Glutamatergic neuron (in vitro differentiated cells): Measurements from ENCODE around the gene GFPT2. TPM values are rescaled to one million over a fixed set of nuclear protein-coding genes. Genes with fewer than 3 reads are reported as not detected.

ENCODE experiments used
- DNase-seq: peaks from one replicate; pipeline ENCODE4 v3.0.0; 2022
- H3K27ac Mint-ChIP-seq: one replicate; pipeline ENCODE4 v1.8.0; 2020; ENCODE audit warnings: mild to moderate bottlenecking, mixed read lengths, inconsistent platforms; ENCODE audit not compliant: unreplicated experiment
- H3K27me3 Mint-ChIP-seq: one replicate; pipeline ENCODE4 v1.8.0; 2020; ENCODE audit warnings: mild to moderate bottlenecking, moderate library complexity, mixed read lengths, inconsistent platforms; ENCODE audit not compliant: unreplicated experiment
- H3K36me3 Mint-ChIP-seq: one replicate; pipeline ENCODE4 v1.8.0; 2020; ENCODE audit warnings: mild to moderate bottlenecking, mixed read lengths, inconsistent platforms; ENCODE audit not compliant: unreplicated experiment
- H3K4me1 Mint-ChIP-seq: one replicate; pipeline ENCODE4 v1.8.0; 2020; ENCODE audit warnings: mild to moderate bottlenecking, low read depth, mixed read lengths, inconsistent platforms; ENCODE audit not compliant: unreplicated experiment
- H3K4me3 Mint-ChIP-seq: one replicate; pipeline ENCODE4 v1.8.0; 2020; ENCODE audit warnings: mild to moderate bottlenecking, mixed read lengths, inconsistent platforms; ENCODE audit not compliant: unreplicated experiment
- H3K9me3 Mint-ChIP-seq: one replicate; pipeline ENCODE4 v1.8.0; 2020; ENCODE audit warnings: mild to moderate bottlenecking, moderate library complexity, mixed read lengths, inconsistent platforms; ENCODE audit not compliant: unreplicated experiment
- total RNA-seq: library from RNA; stranded (reverse); fragmentation: NEBNext Ultra II Directional; extraction: Animal tissue kit (Norgen Biotek cat#: 25700); gene quantifications from one replicate; pipeline ENCODE4 v1.2.1, GENCODE V29; 2021; ENCODE audit not compliant: unreplicated experiment
- TF ChIP-seq, protein P1 (sequence below): fragments of 200-600 bp; sonication (generic); IDR thresholded peaks from one replicate; pipeline ENCODE4 v1.5.0; 2021; ENCODE audit not compliant: partially characterized antibody, unreplicated experiment

The GFPT2 gene
- total RNA-seq, 1 donor from 2014 or later = 11.6 TPM

DNA sequence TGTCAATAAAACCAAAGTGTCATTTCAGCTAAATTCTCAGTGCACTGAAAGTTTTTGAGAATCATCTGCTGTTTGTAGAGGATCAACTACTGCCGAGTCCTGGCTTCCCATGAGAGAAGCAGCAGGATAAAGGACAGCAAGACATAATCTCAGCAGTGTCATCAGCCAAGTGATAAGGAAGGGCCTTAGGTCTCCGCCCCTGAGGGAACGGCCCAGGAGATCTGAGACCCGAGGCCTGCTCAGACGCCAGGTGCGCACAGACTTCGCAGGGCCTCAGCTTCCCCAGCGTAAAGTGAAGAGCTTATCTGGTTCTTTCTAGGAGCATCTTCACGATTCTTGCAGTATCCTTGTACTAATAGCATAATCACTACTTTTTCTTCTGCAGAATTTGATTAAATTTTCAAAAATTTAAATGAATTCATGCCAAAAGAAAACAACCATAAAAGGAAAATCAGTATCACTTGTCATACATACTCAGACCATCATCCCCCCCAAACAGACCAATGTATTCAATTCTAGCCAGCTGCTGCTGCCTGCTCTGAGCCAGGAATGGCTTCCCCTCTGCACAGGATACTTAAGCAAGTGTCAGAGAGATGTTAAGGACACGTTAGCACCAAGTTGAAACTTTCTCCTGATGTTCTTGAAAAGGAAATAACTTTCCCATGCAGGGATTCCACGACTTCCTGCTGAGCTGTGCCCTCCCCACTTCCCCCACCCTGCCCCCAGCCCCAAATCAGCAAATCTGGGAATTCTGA is 2.2 kb downstream of the GFPT2 start:
- DNase-seq = no peak
- Mint-ChIP-seq H3K27ac (peak overlapping the region; percentile 2), H3K4me1 (peaks cover 20% of the 10 kb centered on the region), H3K36me3 (no peaks in the 10 kb centered on the region), H3K4me3 (peak overlapping the region; percentile 39), H3K27me3 (peaks cover 14% of the 10 kb centered on the region), H3K9me3 (peaks cover 13% of the 10 kb centered on the region)
- TF ChIP-seq, protein P1, sequence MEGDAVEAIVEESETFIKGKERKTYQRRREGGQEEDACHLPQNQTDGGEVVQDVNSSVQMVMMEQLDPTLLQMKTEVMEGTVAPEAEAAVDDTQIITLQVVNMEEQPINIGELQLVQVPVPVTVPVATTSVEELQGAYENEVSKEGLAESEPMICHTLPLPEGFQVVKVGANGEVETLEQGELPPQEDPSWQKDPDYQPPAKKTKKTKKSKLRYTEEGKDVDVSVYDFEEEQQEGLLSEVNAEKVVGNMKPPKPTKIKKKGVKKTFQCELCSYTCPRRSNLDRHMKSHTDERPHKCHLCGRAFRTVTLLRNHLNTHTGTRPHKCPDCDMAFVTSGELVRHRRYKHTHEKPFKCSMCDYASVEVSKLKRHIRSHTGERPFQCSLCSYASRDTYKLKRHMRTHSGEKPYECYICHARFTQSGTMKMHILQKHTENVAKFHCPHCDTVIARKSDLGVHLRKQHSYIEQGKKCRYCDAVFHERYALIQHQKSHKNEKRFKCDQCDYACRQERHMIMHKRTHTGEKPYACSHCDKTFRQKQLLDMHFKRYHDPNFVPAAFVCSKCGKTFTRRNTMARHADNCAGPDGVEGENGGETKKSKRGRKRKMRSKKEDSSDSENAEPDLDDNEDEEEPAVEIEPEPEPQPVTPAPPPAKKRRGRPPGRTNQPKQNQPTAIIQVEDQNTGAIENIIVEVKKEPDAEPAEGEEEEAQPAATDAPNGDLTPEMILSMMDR = no peak

GRCh38 chr5:180350296-180350695 is 2.8 kb downstream of the GFPT2 start:
- Mint-ChIP-seq H3K4me1 (peaks cover 20% of the 10 kb centered on the region), H3K9me3 (peaks cover 13% of the 10 kb centered on the region), H3K27me3 (peaks cover 12% of the 10 kb centered on the region), H3K27ac (no peak overlapping the region), H3K36me3 (no peaks in the 10 kb centered on the region), H3K4me3 (peak overlapping the region; percentile 47)
- TF ChIP-seq, protein P1 = no peak
- no peak for DNase-seq

DNA sequence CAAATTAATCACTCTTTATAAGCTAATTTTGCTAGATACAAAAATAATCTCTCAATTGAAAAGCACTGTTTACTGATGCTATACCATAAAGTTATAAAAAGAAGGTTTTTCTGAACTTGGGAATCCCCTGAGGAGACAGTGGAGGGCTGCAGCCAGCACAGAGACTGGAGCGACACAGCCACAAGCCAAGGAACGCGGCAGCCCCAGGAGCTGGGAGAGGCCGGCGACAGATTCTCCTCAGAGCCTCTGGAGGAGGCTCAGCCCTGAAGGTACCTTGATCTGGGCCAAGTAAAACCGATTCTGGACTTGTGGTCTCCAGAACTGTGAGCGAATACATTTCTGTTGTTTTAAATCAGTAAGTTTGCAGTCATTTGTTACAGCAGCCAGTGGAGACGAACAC is 3.7 kb downstream of the GFPT2 start:
- H3K4me3 Mint-ChIP-seq = no peak overlapping the region
- no peaks in the 10 kb centered on the region for H3K36me3 Mint-ChIP-seq
- peaks cover 20% of the 10 kb centered on the region for H3K4me1 Mint-ChIP-seq
- peaks cover 12% of the 10 kb centered on the region for H3K27me3 Mint-ChIP-seq
- DNase-seq = no peak
- H3K9me3 Mint-ChIP-seq = peaks cover 13% of the 10 kb centered on the region
- H3K27ac Mint-ChIP-seq = no peak overlapping the region
- TF ChIP-seq, protein P1 = no peak

GRCh38 chr5:180348336-180348735 is 4.8 kb downstream of the GFPT2 start:
- Mint-ChIP-seq H3K4me1 (peaks cover 27% of the 10 kb centered on the region), H3K36me3 (no peaks in the 10 kb centered on the region), H3K27ac (no peak overlapping the region), H3K27me3 (peaks cover 8% of the 10 kb centered on the region), H3K9me3 (peaks cover 11% of the 10 kb centered on the region), H3K4me3 (no peak overlapping the region)
- no peak for DNase-seq
- TF ChIP-seq, protein P1 = no peak

DNA sequence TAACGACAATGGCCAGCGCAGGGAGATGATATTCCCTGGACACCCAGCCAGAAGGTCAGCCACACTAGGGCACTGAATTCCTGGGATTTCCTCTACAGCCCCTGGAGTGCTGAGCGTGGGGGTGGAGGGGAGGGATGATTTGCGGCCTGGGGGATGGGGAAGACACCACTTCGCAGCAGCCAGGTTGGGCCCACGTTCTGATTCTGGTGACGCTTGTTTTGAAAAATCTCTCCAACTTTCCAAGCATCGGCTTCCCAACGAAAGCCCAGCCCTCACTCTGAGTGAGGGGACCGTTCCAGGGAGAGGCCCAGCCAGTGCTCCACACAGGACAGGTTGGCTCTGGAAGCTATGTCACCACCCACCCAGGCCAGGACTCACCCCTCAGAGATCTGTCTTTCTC is 5.4 kb downstream of the GFPT2 start:
- H3K9me3 Mint-ChIP-seq = peaks cover 11% of the 10 kb centered on the region
- DNase-seq = no peak
- peaks cover 8% of the 10 kb centered on the region for H3K27me3 Mint-ChIP-seq
- H3K27ac Mint-ChIP-seq = no peak overlapping the region
- H3K36me3 Mint-ChIP-seq = no peaks in the 10 kb centered on the region
- peaks cover 27% of the 10 kb centered on the region for H3K4me1 Mint-ChIP-seq
- TF ChIP-seq, protein P1 = no peak
- no peak overlapping the region for H3K4me3 Mint-ChIP-seq
